Ectodermal cell (in vitro differentiated cells): Measurements from ENCODE around the gene B3GALT4.
A peak's percentile ranks its signal among the peaks of the same experiment; 100 is the strongest.
"Not testable (repeated sequence)": the region's sequence is repeated elsewhere in the genome, so short reads cannot be mapped to it uniquely, and the experiment has no call there.

ENCODE experiments used
- H3K27ac ChIP-seq: 2 replicates; pipeline ENCODE4 v1.7.0; 2013; ENCODE audit warnings: mild to moderate bottlenecking, low read depth, low read length; ENCODE audit not compliant: insufficient read depth, poor library complexity, severe bottlenecking
- H3K27me3 ChIP-seq: 2 replicates; pipeline ENCODE4 v1.7.0; 2013; ENCODE audit warnings: mild to moderate bottlenecking, low read length; ENCODE audit not compliant: insufficient read depth, control insufficient read depth, poor library complexity, severe bottlenecking
- H3K36me3 ChIP-seq: one replicate; pipeline ENCODE4 v1.7.0; 2013; ENCODE audit warnings: low read length; ENCODE audit not compliant: control insufficient read depth, insufficient read depth
- H3K4me1 ChIP-seq: one replicate; pipeline ENCODE4 v1.7.0; 2013; ENCODE audit warnings: low read length; ENCODE audit not compliant: control insufficient read depth, insufficient read depth
- H3K4me3 ChIP-seq: 2 replicates; pipeline ENCODE4 v1.7.0; 2013; ENCODE audit warnings: low read depth, low read length, control low read depth; ENCODE audit not compliant: insufficient read depth
- H3K9me3 ChIP-seq: 2 replicates; pipeline ENCODE4 v1.7.0; 2013; ENCODE audit warnings: mild to moderate bottlenecking, low read length, moderate library complexity; ENCODE audit not compliant: control insufficient read depth
- WGBS, 2 experiments: methylation state at CpG; one replicate each; pipeline ENCODE4 v1.1.7; 2013; ENCODE audit warnings: missing lambda C conversion rate in 2 of 2; 5-methylcytosine and 5-hydroxymethylcytosine counted together

Gene B3GALT4

GRCh38 chr6:33279971-33280511 lies 3.1 kb downstream of the B3GALT4 start:
- peaks cover 5% of the 10 kb centered on the region for H3K4me1 ChIP-seq
- WGBS, 2 experiments = 67 to 74% methylated on average over 5 of the region's 5 CpGs
- H3K4me3 ChIP-seq = no peak overlapping the region
- peaks cover 21% of the 10 kb centered on the region for H3K36me3 ChIP-seq
- no peak overlapping the region for H3K27ac ChIP-seq
- H3K9me3 ChIP-seq = no peaks in the 10 kb centered on the region
- no peaks in the 10 kb centered on the region for H3K27me3 ChIP-seq

DNA sequence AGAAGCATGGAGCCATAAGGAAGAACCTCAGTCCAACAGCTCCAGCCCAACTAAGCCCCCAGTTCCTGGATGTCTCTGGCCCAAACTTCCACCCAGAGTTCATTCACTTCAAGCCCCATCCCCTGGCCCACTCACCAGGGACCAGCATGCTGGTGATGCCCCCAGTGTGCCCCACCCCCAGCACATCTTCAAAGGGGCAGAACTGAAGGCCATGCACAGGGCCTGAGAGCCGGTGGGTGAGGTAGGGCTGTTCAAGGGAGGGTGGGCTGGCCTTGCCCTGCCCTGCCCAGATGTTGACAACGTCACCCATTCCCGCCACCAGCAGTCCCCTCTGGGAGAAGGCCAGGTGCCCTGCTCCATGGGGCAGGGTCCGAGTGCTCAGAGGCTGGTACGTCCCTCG lies 3.6 kb downstream of the B3GALT4 start:
- Histone ChIP-seq H3K27ac (no peak overlapping the region), H3K36me3 (peaks cover 17% of the 10 kb centered on the region), H3K4me1 (no peaks in the 10 kb centered on the region), H3K4me3 (no peak overlapping the region), H3K27me3 (no peaks in the 10 kb centered on the region), H3K9me3 (no peaks in the 10 kb centered on the region)
- WGBS, 2 experiments = 93 to 95% methylated on average over 6 of the region's 6 CpGs

GRCh38 chr6:33285214-33285613 lies 8.3 kb downstream of the B3GALT4 start:
- not testable (repeated sequence) for H3K27ac ChIP-seq, H3K4me1 ChIP-seq, H3K4me3 ChIP-seq, H3K9me3 ChIP-seq, H3K27me3 ChIP-seq
- 92 to 96% methylated on average over 4 of the region's 4 CpGs for WGBS, 2 experiments
- peaks cover 17% of the 10 kb centered on the region for H3K36me3 ChIP-seq

DNA sequence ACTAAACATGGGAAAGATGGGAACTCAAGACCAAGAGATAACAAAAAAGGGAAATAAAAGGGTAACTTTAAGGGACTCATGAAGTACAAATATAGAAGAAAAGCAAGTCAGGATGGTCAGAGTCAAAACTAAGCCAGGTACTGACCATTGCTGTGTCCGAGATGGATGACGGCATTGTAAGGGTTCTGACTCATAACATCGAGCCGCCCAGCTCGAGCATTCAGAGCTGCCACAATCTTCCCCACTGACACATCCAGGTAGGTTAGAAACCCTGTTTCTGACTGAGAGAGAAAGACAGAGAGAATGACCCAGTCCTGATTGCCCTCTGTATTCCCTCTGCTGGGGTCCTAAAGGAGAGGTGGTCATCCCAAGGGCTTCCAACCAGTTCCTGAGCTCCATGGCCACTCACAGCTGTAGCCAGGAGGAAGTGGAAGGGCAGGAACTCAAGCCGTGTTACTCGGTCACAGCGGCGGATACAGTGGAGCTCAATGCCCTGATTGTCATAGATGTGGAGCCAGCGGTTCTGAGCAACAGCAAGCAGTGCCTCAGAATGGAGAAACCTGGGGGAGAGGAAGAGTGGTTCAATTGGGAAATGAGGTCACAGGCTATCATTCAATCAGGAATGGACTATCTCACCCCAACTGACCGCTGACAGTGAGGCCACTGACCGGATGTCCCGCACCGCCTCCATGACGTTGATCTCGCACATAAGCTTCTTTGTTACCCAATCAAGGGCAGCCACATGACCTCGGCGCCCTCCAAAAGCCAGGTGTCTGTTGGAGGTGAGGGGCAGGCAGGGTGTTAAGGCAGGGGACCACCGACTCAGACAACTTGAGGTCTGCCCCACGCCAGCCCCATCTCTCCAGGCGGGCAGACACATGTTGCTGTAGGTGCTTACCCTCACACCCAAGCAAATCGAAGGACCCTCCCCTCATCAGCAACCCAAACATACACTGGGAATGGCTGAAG lies 10.3 kb downstream of the B3GALT4 start:
- no peaks in the 10 kb centered on the region for H3K27me3 ChIP-seq
- peaks cover 28% of the 10 kb centered on the region for H3K36me3 ChIP-seq
- H3K27ac ChIP-seq = no peak overlapping the region
- no peak overlapping the region for H3K4me3 ChIP-seq
- no peaks in the 10 kb centered on the region for H3K9me3 ChIP-seq
- H3K4me1 ChIP-seq = peaks cover 9% of the 10 kb centered on the region
- 93 to 94% methylated on average over 22 of the region's 22 CpGs for WGBS, 2 experiments

- H3K36me3 ChIP-seq = peaks cover 31% of the 10 kb centered on the region
- no peaks in the 10 kb centered on the region for H3K27me3 ChIP-seq
- peaks cover 9% of the 10 kb centered on the region for H3K4me1 ChIP-seq
- H3K9me3 ChIP-seq = no peaks in the 10 kb centered on the region
- H3K4me3 ChIP-seq = peak overlapping the region; percentile 85
- no peak overlapping the region for H3K27ac ChIP-seq
- WGBS, 2 experiments = 24 to 25% methylated on average over 21 of the region's 21 CpGs
Observed at GRCh38 chr6:33288141-33288920, 11.4 kb downstream of the B3GALT4 start.

DNA sequence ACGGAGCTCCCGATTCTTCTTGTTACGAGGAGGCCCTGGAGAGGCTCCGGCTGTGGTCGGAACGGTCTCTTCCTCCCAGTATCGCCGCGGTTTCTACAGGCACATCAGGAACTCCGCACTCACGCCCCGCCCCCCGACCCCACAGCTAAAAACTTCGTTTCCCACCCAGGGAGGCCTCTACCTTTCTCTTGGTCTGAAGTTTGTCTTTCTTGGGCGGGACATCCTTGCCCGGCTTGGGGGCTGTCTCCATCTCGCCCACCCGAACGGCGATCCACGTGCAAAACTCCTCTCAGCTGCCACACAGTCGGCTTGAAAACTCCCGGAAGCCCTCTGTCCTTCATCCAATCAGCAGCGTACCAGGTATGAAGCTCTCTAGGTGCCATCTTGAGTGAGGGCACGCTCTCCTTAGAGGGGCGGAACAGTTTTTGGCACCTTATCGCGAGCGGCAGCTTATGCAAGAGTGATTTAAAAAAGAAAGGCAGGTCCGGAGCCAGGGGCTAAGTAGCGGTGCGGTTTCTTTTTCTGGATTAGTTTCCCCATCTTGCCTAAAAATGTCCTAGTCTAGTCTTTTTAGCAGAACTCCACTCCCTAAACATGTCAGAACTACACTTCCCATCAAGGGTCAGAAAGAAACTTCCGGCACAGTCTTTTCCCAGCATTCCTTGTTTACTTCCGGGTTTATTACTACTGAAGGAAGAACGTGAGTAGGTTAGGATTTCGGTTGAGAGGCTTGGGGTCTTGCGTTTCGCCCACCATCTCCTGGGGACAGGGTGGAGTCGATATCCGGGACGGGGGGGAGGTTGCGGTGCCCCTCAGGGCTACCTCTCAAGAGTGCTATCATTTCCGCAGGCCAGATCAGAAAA lies 12.2 kb downstream of the B3GALT4 start, which contains the start of the genes PFDN6 and WDR46:
PFDN6 (plus strand) TSS at position 681 of the 863 bp plus-strand sequence. CDS start 256 bp downstream, outside the sequence.
WDR46 (minus strand) TSS at position 319 of the 863 bp plus-strand sequence; CDS start at position 250, 69 bp downstream.
- no peaks in the 10 kb centered on the region for H3K27me3 ChIP-seq
- no peak within 1 kb of the TSS for H3K27ac ChIP-seq
- peaks cover 9% of the 10 kb centered on the region for H3K4me1 ChIP-seq
- peak within 1 kb of the TSS; percentile 85 for H3K4me3 ChIP-seq
- no peaks in the 10 kb centered on the region for H3K9me3 ChIP-seq
- H3K36me3 ChIP-seq = peaks cover 23% of the 10 kb centered on the region
- WGBS, 2 experiments = 0% methylated on average over 43 of the region's 43 CpGs

GRCh38 chr6:33289784-33290315 lies 12.9 kb downstream of the B3GALT4 start:
- Histone ChIP-seq H3K9me3 (no peaks in the 10 kb centered on the region), H3K27ac (no peak overlapping the region)
- 6 to 7% methylated on average over 14 of the region's 14 CpGs for WGBS, 2 experiments

DNA sequence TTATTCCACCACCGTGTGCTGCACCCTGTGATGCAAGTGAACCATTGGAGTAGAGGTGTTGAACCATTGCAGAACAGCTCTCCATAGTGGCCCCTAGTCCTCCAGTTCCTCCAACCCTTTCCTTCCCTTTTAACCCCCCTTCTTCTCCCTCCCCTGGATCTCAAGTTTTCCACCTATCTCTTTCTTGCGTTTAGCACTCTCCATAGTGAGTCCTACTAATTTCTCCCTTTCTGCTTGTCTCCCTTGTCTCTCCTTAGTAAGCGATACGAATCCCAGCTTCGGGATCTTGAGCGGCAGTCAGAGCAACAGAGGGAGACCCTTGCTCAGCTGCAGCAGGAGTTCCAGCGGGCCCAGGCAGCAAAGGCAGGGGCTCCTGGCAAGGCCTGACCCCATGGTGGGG lies 13.5 kb downstream of the B3GALT4 start:
- no peaks in the 10 kb centered on the region for H3K27me3 ChIP-seq
- H3K9me3 ChIP-seq = no peaks in the 10 kb centered on the region
- peak overlapping the region; percentile 85 for H3K4me3 ChIP-seq
- H3K36me3 ChIP-seq = peaks cover 23% of the 10 kb centered on the region
- H3K4me1 ChIP-seq = peaks cover 9% of the 10 kb centered on the region
- WGBS, 2 experiments = 87% methylated on average over 7 of the region's 7 CpGs
- no peak overlapping the region for H3K27ac ChIP-seq

More at GRCh38 chr6:33289784-33290315, 12.9 kb downstream of the B3GALT4 start:
- peaks cover 9% of the 10 kb centered on the region for H3K4me1 ChIP-seq
- H3K27me3 ChIP-seq = no peaks in the 10 kb centered on the region
- H3K36me3 ChIP-seq = peaks cover 23% of the 10 kb centered on the region
- peak overlapping the region; percentile 85 for H3K4me3 ChIP-seq

GRCh38 chr6:33292996-33293682 lies 16.2 kb downstream of the B3GALT4 start:
- H3K27me3 ChIP-seq = no peaks in the 10 kb centered on the region
- no peak overlapping the region for H3K4me3 ChIP-seq
- H3K9me3 ChIP-seq = no peaks in the 10 kb centered on the region
- H3K4me1 ChIP-seq = peaks cover 10% of the 10 kb centered on the region
- peaks cover 17% of the 10 kb centered on the region for H3K36me3 ChIP-seq
- H3K27ac ChIP-seq = no peak overlapping the region
- WGBS, 2 experiments = 92 to 94% methylated on average over 15 to 16 of the region's 16 CpGs
